ENCODE results near the gene SYNGR4.
A peak's percentile ranks its signal among the peaks of the same experiment; 100 is the strongest.

Gene SYNGR4

GRCh38 chr19:48397263-48398101, 33.3 kb downstream of the SYNGR4 start:
- no peak for DNase-seq

GRCh38 chr19:48398102-48398374, 33.9 kb downstream of the SYNGR4 start:
- no peak for DNase-seq

DNA sequence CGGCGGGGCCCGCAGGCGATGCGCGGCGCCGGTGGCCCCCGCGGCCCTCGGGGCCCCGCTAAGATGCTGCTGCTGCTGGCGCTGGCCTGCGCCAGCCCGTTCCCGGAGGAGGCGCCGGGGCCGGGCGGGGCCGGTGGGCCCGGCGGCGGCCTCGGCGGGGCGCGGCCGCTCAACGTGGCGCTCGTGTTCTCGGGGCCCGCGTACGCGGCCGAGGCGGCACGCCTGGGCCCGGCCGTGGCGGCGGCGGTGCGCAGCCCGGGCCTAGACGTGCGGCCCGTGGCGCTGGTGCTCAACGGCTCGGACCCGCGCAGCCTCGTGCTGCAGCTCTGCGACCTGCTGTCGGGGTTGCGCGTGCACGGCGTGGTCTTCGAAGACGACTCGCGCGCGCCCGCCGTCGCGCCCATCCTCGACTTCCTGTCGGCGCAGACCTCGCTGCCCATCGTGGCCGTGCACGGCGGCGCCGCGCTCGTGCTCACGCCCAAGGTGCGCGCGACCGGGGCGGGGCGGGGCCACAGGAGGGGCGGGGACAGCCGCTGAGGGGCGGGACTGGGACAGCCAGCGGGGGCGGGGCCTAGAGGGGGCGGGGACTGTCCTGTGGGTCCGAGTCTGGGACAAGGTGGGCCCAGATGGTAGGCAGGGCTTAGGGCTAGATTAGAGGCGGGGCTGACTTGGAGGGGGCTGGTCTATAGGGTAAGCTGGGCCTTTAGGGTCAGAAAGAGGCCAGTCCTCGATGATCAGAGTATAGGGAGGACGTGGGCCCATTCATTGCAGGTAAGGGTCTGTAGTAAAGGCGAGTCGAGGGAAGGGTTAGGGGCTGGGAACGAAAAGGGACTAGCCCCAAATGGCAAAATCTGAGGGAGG, 34.4 kb downstream of the SYNGR4 start:
- peak; percentile 68 for DNase-seq

DNA sequence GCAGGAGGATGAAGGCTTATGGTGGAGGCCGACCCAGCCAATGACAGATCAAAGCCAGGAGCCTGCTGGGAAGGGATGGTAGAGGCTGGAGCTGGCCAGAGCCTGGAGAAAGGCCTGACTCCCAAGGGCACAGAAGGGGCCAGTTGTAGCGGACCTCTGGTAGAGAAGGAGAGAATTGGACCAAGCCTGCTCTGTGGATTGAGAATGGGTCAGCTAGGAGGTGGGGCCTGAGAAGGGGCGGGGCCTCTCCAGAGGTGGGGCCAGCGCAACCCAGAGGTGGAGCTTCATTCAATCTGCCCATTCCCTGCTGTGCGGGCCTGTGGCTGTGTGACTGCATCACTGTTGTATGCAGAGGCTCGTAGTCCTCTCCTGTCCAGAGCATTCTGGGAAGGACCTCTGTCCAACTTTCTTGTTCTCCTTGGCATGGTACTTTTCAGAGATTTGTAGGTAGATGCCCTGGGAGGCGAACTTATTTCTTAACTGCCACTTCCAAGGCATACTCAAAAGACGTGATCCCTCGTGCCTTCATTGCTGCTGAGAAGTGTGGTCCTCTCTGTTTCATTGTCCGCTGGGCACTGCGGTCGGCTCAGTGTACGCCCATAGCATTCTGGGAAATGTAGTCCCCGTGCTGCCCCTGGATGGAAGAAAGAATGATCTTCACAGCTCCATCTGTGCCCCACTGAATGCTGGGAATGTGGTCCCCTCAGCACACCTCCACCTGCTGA, 36.0 kb downstream of the SYNGR4 start:
- peak; percentile 17 for DNase-seq

- DNase-seq = no peak
These were observed 37.1 kb downstream of the SYNGR4 start for GRCh38 chr19:48401287-48401686.

DNA sequence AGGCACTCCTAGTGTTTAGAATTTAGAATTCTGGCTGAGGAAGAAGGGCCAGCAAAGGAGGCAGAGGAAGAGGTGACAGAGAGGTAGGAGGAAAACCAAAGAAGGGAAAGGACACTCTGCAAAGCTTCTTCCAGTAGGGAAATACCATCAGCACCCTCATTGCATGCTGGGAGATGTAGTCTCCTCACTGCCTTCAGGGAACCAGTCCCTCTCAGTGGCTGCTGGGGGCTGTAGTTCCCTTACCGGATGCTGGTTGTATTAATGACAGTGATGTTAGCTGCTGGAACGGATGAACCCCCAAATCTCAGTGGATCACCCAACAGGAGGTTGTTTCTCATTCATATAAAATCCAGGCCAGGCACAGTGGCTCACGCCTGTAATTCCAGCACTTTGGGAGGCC, 39.4 kb downstream of the SYNGR4 start:
- DNase-seq = peak; percentile 19

GRCh38 chr19:48405010-48405659, 41.0 kb downstream of the SYNGR4 start:
- no peak for DNase-seq

GRCh38 chr19:48405850-48406249, 41.7 kb downstream of the SYNGR4 start:
- DNase-seq = no peak

GRCh38 chr19:48413879-48414587, 49.9 kb downstream of the SYNGR4 start:
- DNase-seq = no peak

DNA sequence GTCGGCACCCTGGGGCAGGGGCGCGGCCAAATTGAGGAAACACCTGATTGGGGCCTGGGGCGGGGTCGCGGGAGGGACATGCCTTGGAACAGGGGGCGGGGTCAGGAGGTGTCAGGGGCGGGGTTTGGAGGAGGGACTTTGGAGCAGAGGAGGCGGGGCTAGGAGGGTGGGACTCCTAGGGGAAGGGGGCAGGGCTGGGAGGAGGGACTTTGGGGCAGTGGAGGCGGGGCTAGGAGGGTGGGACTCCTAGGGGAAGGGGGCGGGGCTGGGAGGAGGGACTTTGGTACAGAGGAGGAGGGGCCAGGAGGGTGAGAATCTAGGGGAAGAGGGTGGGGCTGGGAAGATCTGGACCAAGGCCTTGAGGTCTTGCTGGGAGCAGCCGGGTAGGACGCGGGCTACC, 51.2 kb downstream of the SYNGR4 start:
- peak; percentile 55 for DNase-seq

GRCh38 chr19:48415806-48416221, 51.6 kb downstream of the SYNGR4 start:
- no peak for DNase-seq

DNA sequence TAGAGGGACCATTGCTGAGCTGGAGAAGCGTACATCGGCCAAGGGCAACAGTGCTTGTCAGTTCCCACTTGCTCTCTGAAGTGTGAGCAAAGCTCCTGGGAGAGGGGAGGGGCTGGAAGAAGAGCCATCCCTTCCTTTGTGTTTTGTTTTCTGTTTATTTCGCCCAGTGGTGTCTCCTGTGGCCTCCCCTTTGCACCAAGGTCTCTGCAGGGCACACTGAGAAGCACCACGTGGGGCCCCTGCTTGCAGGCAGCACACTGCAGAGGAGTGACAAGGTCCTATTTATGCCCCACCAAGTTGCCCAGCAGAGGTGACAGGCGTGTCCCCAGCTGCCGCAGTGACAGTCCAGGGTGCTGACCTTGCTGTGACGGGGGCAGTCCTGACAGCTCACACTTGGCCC, 53.3 kb downstream of the SYNGR4 start:
- DNase-seq = no peak

DNA sequence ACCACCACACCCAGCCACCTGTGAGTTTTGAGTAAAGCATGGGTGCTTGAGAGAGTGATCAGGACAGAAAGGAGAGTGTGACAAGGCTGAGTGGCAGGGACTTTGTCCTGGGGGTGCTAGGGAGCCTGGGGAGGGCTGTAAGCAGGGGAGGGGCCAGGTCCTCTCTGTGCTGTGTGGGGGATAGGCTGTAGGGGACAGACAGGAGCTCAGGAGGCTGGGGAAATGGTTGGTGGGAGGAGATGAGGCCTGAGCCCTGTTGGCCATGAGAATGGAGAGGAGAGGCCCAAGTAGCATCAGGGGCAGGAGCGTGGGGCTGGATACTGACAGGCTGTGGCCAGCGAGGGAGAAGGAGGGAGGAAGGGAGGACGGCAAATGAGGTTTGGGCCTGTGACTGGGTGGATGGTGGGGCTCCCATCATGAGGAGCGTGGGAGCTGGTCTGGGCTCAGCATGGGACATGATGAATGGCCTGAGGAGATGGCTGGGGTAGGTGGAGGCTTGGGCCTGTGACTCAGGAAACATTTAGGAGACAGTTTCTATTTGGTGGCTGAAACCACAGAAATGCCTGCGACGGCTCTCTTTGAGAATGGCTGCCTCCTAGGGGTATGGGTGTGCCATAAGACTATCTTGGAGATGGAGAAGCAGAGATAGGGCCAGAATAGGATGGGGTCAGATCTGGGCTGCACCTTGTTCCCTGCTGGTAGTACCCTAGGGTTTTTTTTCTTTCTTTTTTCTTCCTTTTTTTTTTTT, 54.3 kb downstream of the SYNGR4 start:
- DNase-seq = no peak

- DNase-seq = peak; percentile 62
These were observed 55.2 kb downstream of the SYNGR4 start for GRCh38 chr19:48419158-48419920.

DNA sequence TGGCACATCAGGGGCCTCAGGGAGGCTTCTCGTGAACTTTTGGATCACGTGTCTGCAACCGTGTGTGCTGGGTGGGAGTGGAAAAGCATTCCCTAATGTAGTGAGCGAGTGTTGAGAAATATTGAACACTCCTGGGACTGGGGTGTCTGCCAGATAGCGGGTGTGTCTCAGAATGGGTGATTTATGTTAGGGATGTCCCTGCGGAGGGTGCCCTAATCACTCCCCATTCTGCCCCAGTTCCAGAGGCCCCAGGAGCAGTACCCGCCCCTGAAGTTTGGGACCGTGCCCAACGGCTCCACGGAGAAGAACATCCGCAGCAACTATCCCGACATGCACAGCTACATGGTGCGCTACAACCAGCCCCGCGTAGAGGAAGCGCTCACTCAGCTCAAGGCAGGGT, 57.4 kb downstream of the SYNGR4 start:
- no peak for DNase-seq

DNA sequence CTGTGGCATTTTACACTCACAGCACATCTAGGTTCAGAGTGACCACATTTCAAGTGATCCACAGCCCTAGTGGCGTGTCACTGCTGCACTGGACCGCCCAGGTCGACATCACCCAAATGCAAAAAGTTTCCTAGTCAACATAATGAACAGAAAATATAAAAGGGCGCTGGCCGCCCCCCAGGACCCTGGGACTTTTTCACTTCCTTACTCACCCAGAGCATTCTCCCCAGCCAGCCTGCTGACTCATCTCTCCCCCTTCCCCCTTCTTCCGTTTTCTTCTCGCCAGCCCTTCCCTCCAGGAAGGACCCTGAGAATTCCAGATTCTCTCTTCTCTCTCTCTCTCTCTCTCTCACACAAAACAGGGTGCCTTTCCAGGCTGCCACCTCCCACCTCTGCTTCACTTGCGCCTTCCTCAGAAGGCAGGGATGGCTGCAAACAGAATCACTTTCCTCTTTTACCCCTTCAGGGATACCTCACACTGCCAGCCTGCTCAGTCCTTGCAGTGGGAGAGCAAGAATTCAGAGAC, 60.6 kb downstream of the SYNGR4 start:
- DNase-seq = no peak

All from effector CD4-positive, alpha-beta T cell (primary cell).